ENCODE data around the gene DNAH2. TPM values are rescaled to one million over a fixed set of nuclear protein-coding genes. Genes with fewer than 3 reads are reported as not detected.

Gene DNAH2
- total RNA-seq, 1 experiment from 2014 or later, result 0.17 TPM

- H3K4me3 Mint-ChIP-seq, result peak overlapping the region; percentile 88
- CTCF ChIA-PET, result interaction anchor here (0.9 to 7.0 kb wide), 20 partner anchors 12 to 359 kb away, joined by 3 to 205 read pairs (median 30); partner anchors contain the start of genes ATP1B2, DNAH2, EFNB3 and FXR2
- POLR2A ChIA-PET, result interaction anchor here (1.7 to 5.9 kb wide), 10 partner anchors 12 to 128 kb away, joined by 8 to 80 read pairs (median 36); partner anchors contain the start of genes ATP1B2, EFNB3, FXR2 and MPDU1
- peak overlapping the region; percentile 87 for H3K27ac Mint-ChIP-seq
- H3K4me1 Mint-ChIP-seq, result peaks cover 27% of the 10 kb centered on the region
- TF ChIP-seq E2F5 (CRISPR knock-in tag; IDR thresholded peaks at IDR 0.05) (no peak), ZNF671 (CRISPR knock-in tag; IDR thresholded peaks at IDR 0.05) (no peak), MXD4 (CRISPR knock-in tag; IDR thresholded peaks at IDR 0.05; ENCODE audit: borderline replicate concordance) (no peak), FOXP1 (CRISPR knock-in tag; IDR thresholded peaks at IDR 0.05; ENCODE audit: borderline replicate concordance) (no peak), AFF4 (CRISPR knock-in tag; IDR thresholded peaks at IDR 0.05; ENCODE audit: borderline replicate concordance) (no peak), ATF6 (CRISPR knock-in tag; IDR thresholded peaks at IDR 0.05) (no peak), ZNF219 (CRISPR knock-in tag; IDR thresholded peaks at IDR 0.05; ENCODE audit: borderline replicate concordance) (no peak), IRF1 (CRISPR knock-in tag; IDR thresholded peaks at IDR 0.05) (no peak), ATF3 (CRISPR knock-in tag; conservative IDR thresholded peaks at IDR 0.05) (no peak), PRDM15 (CRISPR knock-in tag; IDR thresholded peaks at IDR 0.05) (no peak), SOX15 (CRISPR knock-in tag; IDR thresholded peaks at IDR 0.05) (no peak)
- no peaks in the 10 kb centered on the region for H3K9me3 Mint-ChIP-seq
- H3K27me3 Mint-ChIP-seq (ENCODE audit: low read depth), result no peaks in the 10 kb centered on the region
- DNase-seq (ENCODE audit: low spot score), result no peak
- ATAC-seq, result no peak
- peaks cover 25% of the 10 kb centered on the region for H3K36me3 Mint-ChIP-seq
These were observed 28.7 kb upstream of the DNAH2 start for GRCh38 chr17:7688808-7689316.

GRCh38 chr17:7695586-7695985, 22.0 kb upstream of the DNAH2 start:
- H3K4me3 Mint-ChIP-seq, result no peak overlapping the region
- ATAC-seq, result no peak
- H3K27ac Mint-ChIP-seq, result no peak overlapping the region; the same call in 1 of the 2 replicates
- CTCF ChIA-PET, result no interaction called here
- POLR2A ChIA-PET, result no interaction called here
- H3K27me3 Mint-ChIP-seq (ENCODE audit: low read depth), result no peaks in the 10 kb centered on the region
- H3K9me3 Mint-ChIP-seq, result no peaks in the 10 kb centered on the region
- DNase-seq (ENCODE audit: low spot score), result no peak
- no peaks in the 10 kb centered on the region for H3K4me1 Mint-ChIP-seq
- peaks cover 24% of the 10 kb centered on the region for H3K36me3 Mint-ChIP-seq
- TF ChIP-seq MXD4 (CRISPR knock-in tag; IDR thresholded peaks at IDR 0.05; ENCODE audit: borderline replicate concordance) (no peak), USF1 (CRISPR knock-in tag; IDR thresholded peaks at IDR 0.05) (no peak), ZNF263 (CRISPR knock-in tag; IDR thresholded peaks at IDR 0.05; ENCODE audit: low read depth) (no peak), ZNF138 (CRISPR knock-in tag; conservative IDR thresholded peaks at IDR 0.05) (no peak), AR (CRISPR knock-in tag; IDR thresholded peaks at IDR 0.05) (no peak), RELA (CRISPR knock-in tag; IDR thresholded peaks at IDR 0.05; ENCODE audit: borderline replicate concordance) (no peak), SOX15 (CRISPR knock-in tag; IDR thresholded peaks at IDR 0.05) (no peak), CREM (CRISPR knock-in tag; IDR thresholded peaks at IDR 0.05) (no peak), NFYB (CRISPR knock-in tag; conservative IDR thresholded peaks at IDR 0.05; ENCODE audit: low read depth) (no peak), IRF2 (CRISPR knock-in tag; IDR thresholded peaks at IDR 0.05; ENCODE audit: borderline replicate concordance, low read depth) (no peak)
